Brain microvascular endothelial cell (primary cell): ENCODE data around the gene KCNQ1.

Source experiments
- DNase-seq: peaks from one replicate; pipeline ENCODE4 v3.0.0-alpha.2; 2020
- H3K27ac ChIP-seq: fragments of 250-450 bp; sonication (Bioruptor Pico); 2 replicates; pipeline ENCODE4 v1.5.1; 2020; ENCODE audit warnings: mild to moderate bottlenecking, moderate library complexity
- H3K27me3 ChIP-seq: fragments of 250-450 bp; sonication (Bioruptor Pico); replicated peaks from 2 replicates; pipeline ENCODE4 v1.5.1; 2020; ENCODE audit warnings: mild to moderate bottlenecking
- H3K36me3 ChIP-seq: fragments of 250-450 bp; sonication (Bioruptor Pico); replicated peaks from 2 replicates; pipeline ENCODE4 v1.5.1; 2020; ENCODE audit warnings: mild to moderate bottlenecking
- H3K4me3 ChIP-seq: 2 replicates; pipeline ENCODE4 v1.5.1; 2011; ENCODE audit warnings: low read depth, mild to moderate bottlenecking, control low read depth, low read length, moderate library complexity
- in situ Hi-C: cut with HindIII; loops from 2 replicates; pipeline ENCODE4 v1.10.0; 2017; ENCODE audit warnings: low sequenced_read_pairs, low pct_ligation_motif_present
- TF ChIP-seq, protein P1 (sequence below): IDR thresholded peaks from 2 replicates; pipeline ENCODE4 v1.5.1; 2011; ENCODE audit warnings: low read depth, mild to moderate bottlenecking, moderate library complexity, low read length, control low read depth, inconsistent platforms; ENCODE audit errors: missing control alignments

The KCNQ1 gene

DNA sequence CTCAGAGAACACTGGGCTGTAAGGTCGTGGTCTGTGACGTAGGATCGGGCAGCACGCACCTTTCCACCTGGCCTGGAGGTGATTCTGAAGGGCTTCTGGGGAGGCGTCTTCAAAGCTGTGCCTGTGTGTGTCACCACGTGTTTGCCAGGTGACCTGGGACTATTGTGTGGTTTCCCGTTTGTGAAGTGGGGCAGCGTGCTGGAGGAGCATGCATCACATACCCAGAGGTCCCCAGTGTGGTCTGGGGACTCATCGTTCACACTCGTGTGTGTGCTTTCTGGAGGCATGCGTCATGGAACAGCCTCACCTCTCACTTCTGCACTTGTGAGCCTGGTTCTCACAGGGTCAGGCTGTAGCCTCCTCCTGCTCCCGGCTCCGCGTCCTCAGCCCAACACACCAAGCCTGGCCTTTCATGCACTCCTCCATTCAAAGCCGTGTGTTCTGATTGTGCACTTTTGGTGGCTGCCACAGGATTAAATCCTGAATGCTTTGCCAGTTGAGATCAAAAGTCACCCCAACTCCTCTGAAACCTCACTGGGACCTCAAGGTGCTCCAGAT lies 148.7 kb downstream of the KCNQ1 start:
- TF ChIP-seq, protein P1, sequence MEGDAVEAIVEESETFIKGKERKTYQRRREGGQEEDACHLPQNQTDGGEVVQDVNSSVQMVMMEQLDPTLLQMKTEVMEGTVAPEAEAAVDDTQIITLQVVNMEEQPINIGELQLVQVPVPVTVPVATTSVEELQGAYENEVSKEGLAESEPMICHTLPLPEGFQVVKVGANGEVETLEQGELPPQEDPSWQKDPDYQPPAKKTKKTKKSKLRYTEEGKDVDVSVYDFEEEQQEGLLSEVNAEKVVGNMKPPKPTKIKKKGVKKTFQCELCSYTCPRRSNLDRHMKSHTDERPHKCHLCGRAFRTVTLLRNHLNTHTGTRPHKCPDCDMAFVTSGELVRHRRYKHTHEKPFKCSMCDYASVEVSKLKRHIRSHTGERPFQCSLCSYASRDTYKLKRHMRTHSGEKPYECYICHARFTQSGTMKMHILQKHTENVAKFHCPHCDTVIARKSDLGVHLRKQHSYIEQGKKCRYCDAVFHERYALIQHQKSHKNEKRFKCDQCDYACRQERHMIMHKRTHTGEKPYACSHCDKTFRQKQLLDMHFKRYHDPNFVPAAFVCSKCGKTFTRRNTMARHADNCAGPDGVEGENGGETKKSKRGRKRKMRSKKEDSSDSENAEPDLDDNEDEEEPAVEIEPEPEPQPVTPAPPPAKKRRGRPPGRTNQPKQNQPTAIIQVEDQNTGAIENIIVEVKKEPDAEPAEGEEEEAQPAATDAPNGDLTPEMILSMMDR: no peak
- Histone ChIP-seq H3K27me3 (no peaks in the 10 kb centered on the region), H3K27ac (no peak overlapping the region), H3K4me3 (no peak overlapping the region), H3K36me3 (no peaks in the 10 kb centered on the region)
- in situ Hi-C loops: no loop called here
- DNase-seq: no peak

DNA sequence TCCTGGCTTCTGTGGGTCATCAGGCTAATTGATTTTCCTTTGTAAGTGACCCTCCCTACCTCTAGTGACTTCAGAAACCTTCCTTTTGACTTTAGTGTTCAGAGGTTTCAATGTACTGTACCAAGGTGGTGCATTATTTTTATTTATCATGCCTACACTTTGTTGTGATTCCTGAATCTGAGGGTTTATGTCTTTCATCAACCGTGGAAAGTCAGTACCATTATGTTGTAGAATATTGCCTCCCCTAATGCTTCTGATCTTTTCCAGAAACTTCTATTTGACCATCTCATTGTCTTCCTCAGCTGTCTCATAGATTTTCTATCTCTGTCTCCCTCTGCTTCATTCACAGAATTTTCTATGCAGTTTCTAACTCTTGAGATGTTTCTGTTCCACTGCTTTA lies 149.5 kb downstream of the KCNQ1 start:
- H3K27me3 ChIP-seq: no peaks in the 10 kb centered on the region
- in situ Hi-C loops: no loop called here
- no peak overlapping the region for H3K27ac ChIP-seq
- TF ChIP-seq, protein P1: no peak
- no peak overlapping the region for H3K4me3 ChIP-seq
- DNase-seq: no peak
- no peaks in the 10 kb centered on the region for H3K36me3 ChIP-seq

DNA sequence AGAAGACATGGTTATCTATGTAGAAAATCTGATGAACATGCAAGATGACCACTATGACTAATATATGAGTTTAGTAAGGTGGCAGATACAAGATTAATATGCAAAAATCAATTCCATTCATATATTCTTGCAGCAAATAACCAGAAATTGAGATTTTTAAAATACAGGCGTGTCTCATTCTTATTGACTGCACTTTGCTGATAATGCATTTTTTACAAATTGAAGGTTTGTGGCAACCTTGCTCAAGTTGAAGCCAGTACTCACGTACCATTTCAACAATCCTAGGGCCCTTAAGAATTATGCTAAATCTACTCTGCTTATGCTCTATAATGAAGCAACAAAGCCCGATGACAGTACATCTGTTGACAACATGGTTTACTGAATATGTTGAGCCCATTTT lies 150.4 kb downstream of the KCNQ1 start:
- H3K4me3 ChIP-seq: no peak overlapping the region
- no peak overlapping the region for H3K27ac ChIP-seq
- H3K27me3 ChIP-seq: no peaks in the 10 kb centered on the region
- TF ChIP-seq, protein P1: no peak
- no peaks in the 10 kb centered on the region for H3K36me3 ChIP-seq
- in situ Hi-C loops: no loop called here
- DNase-seq: no peak

GRCh38 chr11:2599561-2600189 lies 154.9 kb downstream of the KCNQ1 start:
- no peak for DNase-seq
- in situ Hi-C loops: no loop called here

DNA sequence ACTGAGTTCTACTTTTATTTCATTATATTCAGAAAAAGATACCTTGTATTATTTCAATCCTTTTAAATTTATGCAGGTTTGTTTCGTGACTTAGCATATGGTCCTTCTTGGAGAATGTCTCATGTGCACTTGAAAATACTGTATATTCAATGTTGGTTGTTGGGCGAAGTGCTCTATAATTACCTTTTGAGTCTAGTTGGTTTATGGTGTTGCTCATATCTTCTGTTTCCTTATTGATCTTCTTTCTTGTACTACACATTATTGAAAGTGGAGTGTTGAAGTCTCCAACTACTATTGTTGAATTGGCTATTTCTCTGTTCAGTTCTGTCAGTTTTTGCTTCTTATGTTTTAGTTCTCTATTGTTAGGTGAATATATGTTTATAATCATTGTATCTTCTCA lies 164.5 kb downstream of the KCNQ1 start:
- H3K36me3 ChIP-seq: no peaks in the 10 kb centered on the region
- in situ Hi-C loops: no loop called here
- H3K27ac ChIP-seq: no peak overlapping the region
- H3K4me3 ChIP-seq: no peak overlapping the region
- no peak for DNase-seq
- TF ChIP-seq, protein P1: no peak
- peaks cover 10% of the 10 kb centered on the region for H3K27me3 ChIP-seq

More at GRCh38 chr11:2599561-2600189, 154.9 kb downstream of the KCNQ1 start:
- Histone ChIP-seq H3K27ac (no peak overlapping the region), H3K36me3 (no peaks in the 10 kb centered on the region), H3K27me3 (no peaks in the 10 kb centered on the region), H3K4me3 (no peak overlapping the region)
- TF ChIP-seq, protein P1: no peak
